GM21360 (cell line): ENCODE results near the gene RANBP3L.
"Not testable (repeated sequence)": the region's sequence is repeated elsewhere in the genome, so short reads cannot be mapped to it uniquely, and the experiment has no call there.

Source experiments
- ATAC-seq: cut with Tn5 transposase; IDR thresholded peaks from one replicate; pipeline ENCODE4 v1.9.1; 2021; ENCODE audit warnings: mild to moderate bottlenecking, moderate library complexity; ENCODE audit not compliant: unreplicated experiment

Gene RANBP3L

GRCh38 chr5:36285837-36286615 is 15.7 kb downstream of the RANBP3L start:
- ATAC-seq: no peak

DNA sequence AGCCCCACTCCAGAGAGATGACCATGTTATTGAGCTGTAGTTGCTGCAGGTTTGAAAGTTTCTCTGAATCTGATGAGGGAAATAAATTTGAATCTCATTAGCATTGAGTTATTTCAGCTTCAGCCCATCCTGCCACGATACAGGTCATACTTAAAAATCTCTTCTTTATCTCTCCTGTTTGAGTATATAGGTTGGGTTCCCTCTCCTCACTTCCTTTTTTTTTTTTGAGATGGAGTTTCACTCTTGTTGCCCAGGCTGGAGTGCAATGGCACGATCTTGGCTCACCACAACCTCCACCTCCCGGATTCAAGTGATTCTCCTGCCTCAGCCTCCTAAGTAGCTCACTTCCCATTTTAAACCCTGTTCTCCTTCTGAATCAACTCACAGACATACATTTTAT is 17.9 kb downstream of the RANBP3L start:
- ATAC-seq: not testable (repeated sequence)

GRCh38 chr5:36281626-36282025 is 20.1 kb downstream of the RANBP3L start:
- ATAC-seq: no peak

DNA sequence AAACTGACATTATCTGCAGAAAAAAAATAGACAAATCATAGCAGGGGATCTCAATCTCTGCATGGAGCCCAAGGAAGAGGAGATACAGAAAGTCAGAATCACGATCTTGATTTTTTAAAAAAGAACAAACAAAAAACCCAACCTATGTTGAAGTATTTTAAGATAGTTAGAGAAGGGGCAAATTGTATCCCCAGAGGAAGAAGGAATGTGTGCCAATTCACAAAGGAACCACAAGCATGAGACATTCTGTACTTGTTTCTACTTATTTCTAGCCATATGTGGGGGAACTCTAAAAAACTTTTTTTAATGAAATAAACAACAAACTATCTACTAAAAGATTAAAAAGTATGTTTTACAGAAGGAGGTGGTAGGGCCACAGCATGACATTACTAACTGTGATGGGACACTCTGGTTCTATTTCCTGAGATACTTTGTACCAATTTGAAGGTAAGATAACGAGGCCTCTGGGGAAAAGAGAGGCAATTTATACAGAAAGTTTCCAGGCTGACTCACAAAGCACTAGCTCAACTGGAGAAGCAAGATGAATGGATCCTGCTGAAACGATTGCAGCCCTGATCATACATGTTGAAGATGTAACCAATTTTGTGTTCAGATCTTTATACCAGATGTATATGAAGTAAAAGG is 22.5 kb downstream of the RANBP3L start:
- ATAC-seq: no peak

GRCh38 chr5:36277521-36278176 is 24.1 kb downstream of the RANBP3L start:
- ATAC-seq: no peak

DNA sequence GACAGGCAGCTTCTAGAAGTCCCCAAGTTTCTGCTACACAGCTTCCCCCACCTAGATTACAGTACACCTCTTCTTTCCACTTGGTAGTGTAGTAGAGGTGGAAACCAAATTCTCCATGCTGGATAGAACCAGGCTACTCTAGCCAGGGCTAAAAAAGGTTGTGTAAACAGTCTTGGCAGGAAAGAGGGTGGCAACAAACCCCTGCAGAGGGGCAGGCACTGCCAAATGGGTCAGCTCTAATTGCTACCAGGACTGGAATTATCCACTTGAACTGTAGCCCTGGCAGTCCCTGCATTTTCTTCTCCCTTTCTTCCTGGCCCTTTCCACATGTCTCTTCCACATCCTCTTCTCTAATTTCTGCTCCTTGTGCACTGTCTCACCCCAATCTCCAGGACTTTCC is 24.8 kb downstream of the RANBP3L start:
- ATAC-seq: no peak

GRCh38 chr5:36273809-36274526 is 27.7 kb downstream of the RANBP3L start:
- ATAC-seq: no peak

DNA sequence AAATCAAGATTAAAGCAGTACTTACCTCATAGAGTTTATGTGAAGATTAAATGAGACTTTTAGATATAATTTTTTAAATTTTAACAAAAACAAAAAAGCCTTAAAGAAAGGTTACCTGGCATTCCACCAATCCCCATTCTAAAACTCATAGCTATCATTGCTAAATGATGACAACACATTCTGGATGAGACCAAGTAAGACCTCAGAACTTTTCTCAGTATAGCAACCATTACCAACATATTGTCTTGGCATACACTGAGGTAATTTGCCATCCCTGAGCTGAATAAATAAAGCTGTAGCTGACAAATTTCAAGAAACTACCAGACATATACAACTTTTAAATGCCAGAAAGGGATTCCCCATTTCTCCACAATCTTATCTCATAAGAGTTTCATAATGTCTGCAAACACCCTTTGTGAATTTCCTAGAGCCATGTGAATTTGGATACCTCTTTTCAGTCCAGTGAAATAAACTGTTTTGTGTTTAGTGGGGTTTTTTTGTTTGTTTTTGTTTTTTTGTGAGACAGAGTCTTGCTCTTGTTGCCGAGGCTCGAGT is 29.5 kb downstream of the RANBP3L start:
- no peak for ATAC-seq

GRCh38 chr5:36270876-36271575 is 30.7 kb downstream of the RANBP3L start:
- ATAC-seq: no peak

DNA sequence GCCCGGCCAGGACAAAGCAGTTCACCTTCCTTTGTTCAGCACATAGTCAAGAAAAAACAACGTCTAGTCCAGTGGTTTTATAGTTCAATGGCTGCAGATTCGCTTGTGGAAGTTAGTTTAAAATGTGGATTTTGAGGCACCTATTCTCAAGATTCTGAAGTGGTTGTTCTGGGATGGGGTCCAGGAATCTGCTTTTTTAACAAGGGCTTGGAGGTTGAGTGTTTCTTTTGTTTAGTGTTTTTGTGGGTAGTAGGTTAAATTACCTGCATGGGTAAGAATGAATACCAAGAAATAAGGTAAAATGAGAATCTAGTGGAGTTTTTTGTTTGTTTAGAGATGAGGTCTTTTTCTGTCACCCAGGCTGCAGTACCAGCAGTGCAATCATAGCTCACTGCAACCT is 31.5 kb downstream of the RANBP3L start:
- ATAC-seq: no peak

GRCh38 chr5:36269478-36269877 is 32.2 kb downstream of the RANBP3L start:
- no peak for ATAC-seq

DNA sequence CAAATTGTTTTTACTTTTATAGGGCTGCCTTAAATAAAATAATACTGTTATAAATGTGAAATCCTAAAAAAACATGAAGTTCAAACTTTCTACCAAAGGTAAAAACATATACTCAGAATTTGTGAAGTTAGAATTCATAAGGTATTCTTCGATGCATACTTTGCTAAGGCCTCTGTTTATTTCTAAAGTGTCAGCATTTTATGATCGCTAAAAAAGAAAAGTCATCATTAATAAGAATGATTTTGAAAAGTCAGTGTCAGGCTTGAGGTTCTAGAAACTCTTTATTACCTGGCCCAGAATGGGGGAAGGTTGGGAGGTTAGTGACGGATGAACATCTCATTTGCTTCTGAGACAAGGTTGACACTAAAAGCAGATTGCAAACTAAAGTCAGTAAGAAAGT is 33.8 kb downstream of the RANBP3L start:
- no peak for ATAC-seq

DNA sequence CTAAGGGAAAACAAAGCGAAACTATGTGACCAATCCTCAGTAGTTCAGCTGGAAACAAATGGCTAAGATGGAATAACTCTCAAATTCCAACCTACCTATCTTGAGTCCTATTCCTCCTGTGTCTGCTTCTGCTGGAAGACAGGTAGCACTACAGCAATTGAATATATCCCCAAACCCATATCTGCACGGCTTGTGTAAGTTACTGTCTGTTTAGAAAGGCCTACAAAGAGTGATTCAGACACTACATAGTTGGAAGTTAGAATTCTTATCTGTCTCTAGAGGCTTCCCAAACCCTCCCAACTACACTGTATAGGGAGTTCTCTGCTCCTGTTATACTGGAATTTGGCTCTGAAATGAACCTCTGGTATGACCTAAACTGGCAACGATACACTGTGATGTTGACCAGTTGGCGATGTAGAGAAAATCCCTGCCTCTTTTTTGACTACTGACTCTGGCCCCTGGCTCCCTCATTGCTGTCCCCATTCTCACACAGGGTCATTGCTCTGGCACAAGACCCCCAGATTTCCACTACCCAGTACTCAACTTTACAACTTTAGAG is 37.4 kb downstream of the RANBP3L start:
- ATAC-seq: no peak

DNA sequence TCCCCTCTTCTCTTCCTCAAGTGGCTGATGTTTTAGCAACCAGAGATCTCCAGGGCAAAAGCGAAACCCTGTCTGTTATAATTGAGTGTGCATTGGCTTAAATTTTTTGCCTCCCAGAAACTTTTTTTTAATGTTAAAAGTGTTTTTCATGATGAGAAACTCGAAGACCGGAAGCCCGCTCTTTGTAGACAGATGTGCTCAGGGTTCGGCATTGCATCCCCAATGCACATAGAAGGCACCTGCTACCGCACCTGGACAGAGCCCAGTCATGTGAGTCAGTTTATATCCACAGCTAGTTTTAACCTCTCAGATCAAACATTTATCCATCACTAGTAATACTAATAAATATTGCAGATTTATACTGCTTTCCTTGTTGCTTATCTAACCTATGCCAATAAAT is 40.5 kb downstream of the RANBP3L start:
- no peak for ATAC-seq

DNA sequence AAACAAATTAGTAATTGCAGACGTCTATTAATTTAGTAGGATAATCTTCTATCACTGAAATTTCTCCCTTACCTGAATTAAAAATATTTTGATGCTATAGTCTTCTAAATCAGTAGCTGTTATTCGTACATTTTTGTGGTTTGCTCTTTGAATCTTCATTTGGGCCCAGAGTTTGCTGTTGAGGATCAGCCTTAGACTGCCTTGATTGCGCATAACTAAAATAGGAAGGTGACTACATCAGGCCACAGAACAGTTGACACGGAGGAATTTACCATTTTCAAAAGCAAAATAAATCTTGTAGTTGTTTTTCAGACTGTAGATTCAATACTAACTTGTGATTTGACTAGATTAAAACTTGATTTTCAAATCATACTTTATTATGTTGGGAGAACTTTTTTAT is 48.1 kb downstream of the RANBP3L start:
- no peak for ATAC-seq

DNA sequence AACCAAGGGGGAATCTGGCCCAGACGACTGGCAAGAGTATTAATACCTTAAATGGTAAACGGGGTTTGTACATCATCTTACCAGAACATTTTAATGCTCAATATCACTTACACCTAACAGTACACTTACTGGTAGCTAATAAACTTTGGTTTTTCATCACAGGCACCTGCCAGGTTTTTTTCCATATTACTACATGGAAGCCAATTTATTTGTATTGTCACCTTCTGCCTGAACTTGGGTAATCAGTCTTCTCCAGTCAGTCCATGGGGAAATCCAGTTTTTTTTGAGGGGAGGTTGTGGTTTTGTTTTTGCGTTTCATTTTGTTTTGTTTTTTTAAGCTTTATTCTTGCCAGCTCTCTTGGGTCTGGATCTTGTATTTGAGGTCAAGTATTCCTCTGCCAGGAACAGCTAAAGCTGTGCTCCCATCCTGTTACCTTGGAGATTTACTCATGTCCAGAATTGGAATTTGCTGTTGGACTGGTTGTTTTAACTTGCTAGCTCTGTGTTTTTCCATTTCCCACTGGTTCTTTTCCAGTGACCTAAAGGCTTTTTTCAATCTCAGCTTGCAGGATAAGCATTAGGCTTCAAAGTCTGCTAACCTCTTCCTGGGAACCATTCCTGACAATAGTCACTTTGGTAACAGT is 48.9 kb downstream of the RANBP3L start:
- no peak for ATAC-seq

DNA sequence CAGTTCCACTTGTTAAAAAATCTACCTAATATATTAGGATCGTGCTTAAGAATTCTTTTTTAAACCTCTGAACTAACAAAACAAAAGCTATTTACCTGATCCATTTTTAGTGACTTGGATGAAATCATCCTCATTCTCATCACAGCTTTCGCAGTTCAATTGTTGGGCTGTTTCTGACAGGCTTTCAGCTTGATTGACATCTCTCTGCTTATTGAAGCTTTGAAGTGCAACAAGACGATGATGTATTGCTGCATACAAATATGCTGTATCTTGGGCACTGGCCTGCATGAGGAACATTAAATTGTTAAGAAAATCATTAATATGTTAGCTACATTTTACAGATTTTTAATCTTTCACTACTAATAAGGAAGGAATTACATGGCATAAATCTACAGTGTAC is 50.5 kb downstream of the RANBP3L start:
- ATAC-seq: no peak

DNA sequence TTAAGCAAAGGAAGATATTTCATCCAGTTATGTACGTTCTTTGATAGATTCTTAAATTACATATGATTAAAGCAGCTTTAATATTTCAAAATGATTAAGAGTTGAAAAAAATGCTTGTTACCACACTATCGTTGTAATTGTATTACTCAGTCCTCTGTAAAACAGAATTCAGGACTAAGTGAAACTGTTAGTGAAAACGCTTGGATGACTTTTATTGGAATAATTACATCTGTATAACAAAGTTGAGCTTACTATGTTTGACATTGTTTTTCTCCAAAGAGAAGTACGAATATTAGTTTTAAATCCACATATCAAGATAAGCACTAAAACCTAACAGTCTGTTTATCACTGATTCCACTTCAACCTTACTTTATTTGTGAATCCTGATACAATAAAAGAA is 51.3 kb downstream of the RANBP3L start:
- ATAC-seq: no peak

DNA sequence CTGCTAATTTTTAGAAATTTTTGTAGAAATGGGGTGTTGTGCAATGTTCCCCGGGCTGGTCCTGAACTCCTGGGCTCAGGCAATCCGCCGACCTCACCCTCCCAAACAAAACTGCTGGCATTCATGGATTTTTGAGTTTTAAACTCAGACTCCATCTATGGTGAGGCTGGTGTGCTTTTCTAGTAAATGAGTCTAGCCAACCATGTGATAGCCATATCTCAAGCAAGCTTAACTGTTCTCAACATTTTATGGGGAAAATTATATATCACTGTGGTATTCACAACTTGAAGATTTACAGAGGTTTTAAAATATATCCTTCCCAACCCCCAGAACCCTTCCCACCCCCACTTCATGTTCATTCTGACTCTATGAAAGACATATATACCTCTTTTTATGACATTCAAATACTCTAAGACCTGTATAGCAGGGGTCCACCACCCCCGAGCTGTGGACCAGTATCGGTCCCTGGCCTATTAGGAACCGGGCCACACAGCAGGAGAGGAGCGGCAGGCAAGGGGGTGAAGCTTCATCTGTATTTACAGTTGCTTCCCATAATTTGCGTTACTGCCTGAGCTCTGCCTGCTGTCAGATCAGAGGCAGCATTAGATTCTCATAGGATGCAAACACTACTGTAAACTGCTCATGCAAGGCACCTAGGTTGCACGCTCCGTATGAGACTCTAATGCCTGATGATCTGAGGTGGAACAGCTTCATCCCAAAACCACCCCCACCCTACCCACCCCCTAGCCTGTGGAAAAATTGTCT is 55.5 kb downstream of the RANBP3L start:
- no peak for ATAC-seq
